Measurements from ENCODE around the gene OR6F1.

OR6F1 gene

DNA sequence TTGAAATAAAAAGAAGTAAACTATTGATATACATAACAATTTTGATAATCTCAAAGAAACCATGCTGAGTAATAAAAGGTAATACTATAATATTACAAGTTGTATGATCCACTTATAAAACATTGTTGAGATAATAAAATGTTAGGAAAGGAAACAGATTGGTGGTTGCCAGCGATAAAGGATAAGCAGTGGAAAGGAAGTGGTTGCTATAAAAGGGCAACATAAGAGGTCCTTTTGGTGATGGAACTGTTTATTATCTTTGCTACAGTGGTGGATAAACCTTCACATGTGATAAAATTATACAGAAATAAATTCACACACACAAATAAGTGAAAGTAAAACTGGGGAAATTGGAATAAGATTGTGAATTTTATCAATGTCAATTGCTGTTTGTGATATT is 15.1 kb downstream of the OR6F1 start:
- DNase-seq (no peak), ATAC-seq (replicated peaks) (no peak)
- H3K4me1 Mint-ChIP-seq (ENCODE audit: low read depth in 2 of 2): no peaks in the 10 kb centered on the region
- no peak overlapping the region for H3K27ac Mint-ChIP-seq
- no peaks in the 10 kb centered on the region for H3K36me3 Mint-ChIP-seq (ENCODE audit: insufficient read depth)
- H3K27me3 Mint-ChIP-seq: no peaks in the 10 kb centered on the region
- H3K4me3 Mint-ChIP-seq: no peak overlapping the region
- peaks cover 2 to 7% of the 10 kb centered on the region in 2 donors for H3K9me3 Mint-ChIP-seq

DNA sequence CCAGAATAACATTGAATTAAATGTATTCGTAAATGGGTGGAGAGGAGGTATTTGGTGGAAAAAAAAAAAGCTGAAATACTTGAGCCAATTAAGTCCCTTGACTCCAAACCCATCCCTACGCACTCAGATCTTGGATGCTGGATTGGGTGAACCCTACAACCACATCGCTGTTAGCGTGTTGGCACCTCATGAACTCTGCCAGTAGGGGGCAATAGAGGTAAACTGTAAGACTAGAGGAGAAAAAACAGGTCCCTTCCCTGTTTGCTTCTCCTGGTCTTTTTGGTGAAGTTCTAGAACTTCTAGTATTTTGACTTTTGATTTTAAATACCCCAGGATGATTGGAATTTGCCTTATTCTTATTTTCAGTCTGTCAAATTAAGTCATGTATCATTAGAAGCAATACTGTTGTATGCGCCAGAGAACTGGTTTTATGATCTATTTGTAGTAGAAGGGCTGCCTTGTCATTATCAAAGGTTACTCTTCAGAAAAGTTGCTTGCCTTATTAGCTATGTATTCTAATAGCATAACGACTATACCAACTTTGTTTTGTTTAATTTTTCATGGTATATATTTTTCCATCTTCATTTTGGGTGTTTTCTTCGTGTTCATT is 35.1 kb downstream of the OR6F1 start:
- peaks cover 0 to 4% of the 10 kb centered on the region in 2 donors for H3K9me3 Mint-ChIP-seq
- H3K27me3 Mint-ChIP-seq: no peaks in the 10 kb centered on the region
- H3K27ac Mint-ChIP-seq: no peak overlapping the region
- DNase-seq (no peak), ATAC-seq (replicated peaks) (no peak)
- H3K36me3 Mint-ChIP-seq (ENCODE audit: insufficient read depth): no peaks in the 10 kb centered on the region
- H3K4me1 Mint-ChIP-seq (ENCODE audit: low read depth in 2 of 2): no peaks in the 10 kb centered on the region
- no peak overlapping the region for H3K4me3 Mint-ChIP-seq

DNA sequence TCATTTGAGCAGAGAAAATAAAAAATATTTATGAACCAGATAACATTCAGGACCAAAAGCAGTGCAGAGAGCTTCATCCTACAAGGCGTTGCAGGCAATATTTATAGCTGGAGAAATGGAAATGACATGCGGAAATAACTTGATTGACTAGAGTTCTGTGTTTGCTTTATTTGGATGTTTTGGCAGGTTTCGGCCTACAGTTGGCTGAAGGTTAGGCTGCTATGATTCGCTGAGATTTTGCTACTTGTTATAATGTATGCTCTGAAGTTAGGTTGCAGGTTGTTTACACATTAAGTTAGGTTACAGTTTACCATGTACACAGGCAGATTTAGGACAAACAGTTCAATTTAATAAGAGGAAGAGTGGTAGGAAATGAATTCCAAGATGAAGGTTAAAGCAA is 36.3 kb downstream of the OR6F1 start:
- no peak for DNase-seq
- no peak for ATAC-seq (replicated peaks)
- Mint-ChIP-seq H3K27me3 (no peaks in the 10 kb centered on the region), H3K36me3 (ENCODE audit: insufficient read depth) (no peaks in the 10 kb centered on the region), H3K27ac (no peak overlapping the region), H3K4me3 (no peak overlapping the region), H3K4me1 (ENCODE audit: low read depth in 2 of 2) (no peaks in the 10 kb centered on the region), H3K9me3 (peaks cover 0 to 4% of the 10 kb centered on the region in 2 donors)

DNA sequence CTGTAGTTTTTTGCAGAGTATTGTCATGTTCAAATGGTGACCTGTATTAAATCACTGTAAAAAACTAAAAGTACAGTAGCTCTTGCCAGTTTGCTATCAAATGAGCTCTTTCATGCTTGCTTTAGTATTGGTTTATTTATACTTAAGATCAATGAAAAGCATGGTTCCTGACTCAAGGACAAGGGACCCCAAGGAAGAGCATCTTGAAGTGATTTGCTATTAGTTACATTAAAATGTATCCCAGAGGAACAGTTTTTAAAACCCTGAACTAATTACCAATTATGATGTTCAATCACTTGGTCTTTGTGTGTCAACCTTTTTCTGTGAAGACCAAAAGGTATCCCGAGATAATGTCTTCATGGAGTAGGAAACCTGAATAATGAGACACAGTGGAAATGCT is 36.8 kb downstream of the OR6F1 start, which contains the start of gene OR13G1:
Gene OR13G1, minus strand, starts transcription at position 101 of the 400 bp plus-strand sequence. CDS start 6,698 bp downstream, outside the sequence.
- Mint-ChIP-seq H3K4me1 (ENCODE audit: low read depth in 2 of 2) (no peaks in the 10 kb centered on the region), H3K4me3 (no peak within 1 kb of the TSS), H3K9me3 (peaks cover 0 to 4% of the 10 kb centered on the region in 2 donors), H3K27ac (no peak within 1 kb of the TSS), H3K27me3 (no peaks in the 10 kb centered on the region), H3K36me3 (ENCODE audit: insufficient read depth) (no peaks in the 10 kb centered on the region)
- DNase-seq: no peak
- no peak for ATAC-seq (replicated peaks)

DNA sequence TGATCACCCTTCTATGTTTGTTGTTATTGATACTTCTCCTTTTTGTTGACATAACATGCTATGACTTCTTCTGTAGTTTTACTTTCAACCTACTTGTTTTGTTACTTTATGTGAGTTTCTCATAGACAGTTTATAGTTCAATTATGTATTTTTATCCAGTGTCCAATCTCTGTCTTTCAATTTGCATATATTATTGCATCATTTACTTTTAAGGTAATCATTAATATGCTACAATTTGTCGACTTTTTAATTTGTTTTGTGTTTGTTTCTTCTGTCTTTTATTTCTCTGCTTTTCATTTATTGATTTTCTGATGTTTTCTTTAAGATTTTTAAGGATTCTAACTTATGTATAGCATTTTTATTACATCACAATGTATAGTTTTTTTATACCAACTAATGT is 47.2 kb downstream of the OR6F1 start:
- DNase-seq (no peak), ATAC-seq (replicated peaks) (no peak)
- peaks cover 0 to 13% of the 10 kb centered on the region in 2 donors for H3K9me3 Mint-ChIP-seq
- no peak overlapping the region for H3K4me3 Mint-ChIP-seq
- no peaks in the 10 kb centered on the region for H3K36me3 Mint-ChIP-seq (ENCODE audit: insufficient read depth)
- H3K4me1 Mint-ChIP-seq (ENCODE audit: low read depth in 2 of 2): no peaks in the 10 kb centered on the region
- no peaks in the 10 kb centered on the region for H3K27me3 Mint-ChIP-seq
- no peak overlapping the region for H3K27ac Mint-ChIP-seq
